Stimulated activated naive CD8-positive, alpha-beta T cell treated with anti-CD3 and anti-CD28 coated beads, Interleukin-15, Interleukin-2, amounts not matched to agents 100 U/mL and 50 U/mL, for 24 hours (primary cell): Measurements from ENCODE around the gene CBX7.

Experiments
- ATAC-seq: fragments of 150-1000 bp; cut with Tn5 transposase; one replicate; pipeline ENCODE4 v1.10.0; 2021
- DNase-seq: peaks from one replicate; pipeline ENCODE4 v3.0.0; 2021

Gene CBX7

DNA sequence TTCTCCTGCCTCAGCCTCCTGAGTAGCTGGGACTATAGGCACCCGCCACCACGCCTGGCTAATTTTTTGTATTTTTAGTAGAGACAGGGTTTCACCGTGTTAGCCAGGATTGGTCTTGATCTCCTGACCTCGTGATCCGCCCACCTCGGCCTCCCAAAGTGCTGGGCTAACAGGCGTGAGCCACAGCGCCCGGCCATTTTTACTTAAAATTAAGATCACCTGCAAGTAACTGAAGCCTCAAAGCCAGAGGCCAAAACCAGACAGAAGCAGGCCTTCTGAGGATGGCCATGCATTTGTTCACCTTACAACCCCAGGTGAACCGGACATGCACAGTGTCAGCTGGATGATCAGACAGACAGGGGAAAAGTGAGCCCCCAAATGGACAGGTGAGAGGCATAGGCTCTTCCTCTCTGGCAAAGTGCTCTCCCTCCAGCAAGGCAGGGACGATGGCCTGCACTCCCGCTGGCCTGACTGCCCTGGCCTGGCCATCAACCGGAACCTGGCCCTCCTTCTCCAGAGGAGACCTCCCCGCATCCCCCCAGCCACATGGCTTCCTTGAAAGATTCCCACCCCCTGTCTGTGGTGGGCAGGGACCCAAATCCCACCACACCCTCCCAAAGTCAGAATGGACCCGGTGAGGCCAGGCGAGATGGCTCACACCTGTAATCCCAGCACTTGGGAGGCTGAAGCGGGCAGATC lies 29.6 kb downstream of the CBX7 start:
- DNase-seq = no peak

DNA sequence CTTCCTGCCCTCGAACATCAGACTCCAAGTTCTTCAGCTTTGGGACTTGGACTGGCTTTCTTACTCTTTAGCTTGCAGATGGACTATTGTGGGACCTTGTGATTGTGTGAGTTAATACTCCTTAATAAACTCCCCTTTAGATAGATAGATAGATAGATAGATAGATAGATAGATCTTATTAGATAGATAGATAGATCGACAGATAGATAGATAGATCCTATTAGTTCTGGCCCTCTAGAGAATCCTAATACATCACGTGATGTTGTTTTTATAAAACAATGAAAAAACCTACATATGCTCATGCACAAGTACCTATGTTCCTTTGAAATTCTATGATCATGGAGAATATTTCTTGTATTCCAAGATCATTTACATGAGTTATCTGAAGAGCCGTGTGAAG lies 31.5 kb downstream of the CBX7 start:
- no peak for DNase-seq
- ATAC-seq = no peak

More for the DNA sequence above, 29.6 kb downstream of the CBX7 start:
- ATAC-seq = no peak

DNA sequence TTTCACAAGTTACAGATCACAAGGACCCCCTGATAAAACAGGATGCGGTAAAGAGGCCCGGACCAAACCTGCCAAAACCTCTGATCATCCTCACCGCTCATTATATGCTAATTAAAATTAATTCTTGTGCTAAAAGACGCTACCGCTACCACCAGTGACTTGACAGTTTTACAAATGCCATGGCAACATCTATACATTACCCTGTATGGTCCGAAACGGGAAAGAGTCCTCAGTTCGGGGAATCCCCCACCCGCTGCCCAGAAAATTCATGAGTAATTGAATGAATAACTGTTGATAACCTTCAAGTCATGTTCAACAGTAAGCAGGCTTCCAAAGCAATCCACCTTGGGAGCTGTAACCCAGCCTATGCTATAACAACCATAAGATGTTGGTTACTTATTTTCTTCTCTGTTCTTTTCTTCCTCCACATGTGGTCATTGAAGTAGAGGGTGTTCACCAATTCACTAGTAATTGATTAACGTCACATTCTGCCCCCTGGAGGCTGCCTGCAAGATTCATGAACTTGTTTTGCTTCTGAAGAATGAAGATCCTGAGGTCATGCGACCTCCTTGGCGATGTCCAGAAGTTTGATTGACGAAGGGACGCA lies 34.8 kb downstream of the CBX7 start:
- peak; percentile 80 for DNase-seq
- peak; percentile 64 for ATAC-seq

DNA sequence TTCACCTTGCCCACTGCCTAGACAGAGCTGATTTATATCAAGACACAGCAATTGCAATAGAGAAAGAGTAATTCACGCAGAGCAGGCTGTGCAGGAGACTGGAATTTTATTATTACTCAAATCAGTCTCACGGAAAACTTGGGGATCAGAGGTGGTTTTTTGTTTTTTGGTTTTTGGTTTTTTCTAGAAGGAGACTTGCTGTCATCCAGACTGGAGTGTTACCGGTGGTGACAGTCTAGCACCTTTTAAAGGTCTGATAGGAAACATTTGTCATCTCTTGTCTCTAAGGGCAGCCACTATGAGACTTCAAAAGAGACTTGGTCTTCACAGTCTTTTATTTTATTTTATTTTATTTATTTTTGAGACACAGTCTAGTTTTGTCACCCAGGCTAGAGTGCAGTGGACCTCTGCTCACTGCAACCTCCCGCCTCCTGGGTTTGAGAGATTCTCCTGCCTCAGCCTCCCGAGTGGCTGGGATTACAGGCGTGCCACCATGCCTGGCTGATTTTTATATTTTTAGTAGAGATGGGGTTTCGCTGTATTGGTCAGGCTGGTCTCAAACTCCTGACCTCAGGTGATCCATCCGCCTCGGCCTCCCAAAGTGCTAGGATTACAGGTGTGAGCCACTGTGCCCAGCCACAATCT lies 36.4 kb downstream of the CBX7 start:
- no peak for DNase-seq
- ATAC-seq = peak; percentile 71

DNA sequence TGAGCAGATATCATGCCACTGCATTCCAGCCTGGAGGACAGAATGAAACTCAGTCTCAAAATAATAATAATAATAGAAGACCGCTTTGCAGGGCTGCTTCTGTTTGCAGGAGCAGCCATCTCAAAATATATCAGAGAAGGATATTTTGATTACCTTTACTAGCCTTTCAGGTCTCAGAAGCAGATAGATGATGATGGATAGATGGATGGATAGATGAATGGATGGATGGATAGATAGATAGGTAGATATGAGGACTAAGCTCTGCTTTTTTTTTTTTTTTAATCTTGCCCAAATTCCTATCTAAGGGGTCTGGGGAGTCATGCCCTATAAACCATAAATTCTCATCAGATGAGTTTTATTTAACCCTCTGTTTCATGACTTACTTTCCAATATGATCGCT lies 36.9 kb downstream of the CBX7 start:
- DNase-seq (no peak), ATAC-seq (no peak)

DNA sequence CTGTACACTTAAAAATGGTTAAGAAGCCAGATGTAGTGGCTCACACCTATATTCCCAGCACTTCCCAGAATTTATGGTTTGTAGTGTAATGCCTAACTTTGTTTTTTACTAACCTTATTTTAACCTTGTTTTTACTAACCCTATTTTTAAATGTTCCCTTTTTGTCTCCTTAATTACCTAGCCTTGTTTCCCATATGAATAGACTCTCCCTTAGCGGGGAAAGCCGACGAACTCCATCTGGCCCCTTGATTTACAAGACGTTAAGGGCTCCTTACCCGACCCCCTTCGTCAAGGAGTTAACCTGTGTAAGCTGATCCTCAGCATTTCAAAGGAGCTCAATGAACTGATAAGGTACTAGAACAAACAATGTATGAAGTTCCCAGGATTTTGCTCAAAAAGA lies 38.4 kb downstream of the CBX7 start:
- no peak for ATAC-seq
- DNase-seq = no peak

DNA sequence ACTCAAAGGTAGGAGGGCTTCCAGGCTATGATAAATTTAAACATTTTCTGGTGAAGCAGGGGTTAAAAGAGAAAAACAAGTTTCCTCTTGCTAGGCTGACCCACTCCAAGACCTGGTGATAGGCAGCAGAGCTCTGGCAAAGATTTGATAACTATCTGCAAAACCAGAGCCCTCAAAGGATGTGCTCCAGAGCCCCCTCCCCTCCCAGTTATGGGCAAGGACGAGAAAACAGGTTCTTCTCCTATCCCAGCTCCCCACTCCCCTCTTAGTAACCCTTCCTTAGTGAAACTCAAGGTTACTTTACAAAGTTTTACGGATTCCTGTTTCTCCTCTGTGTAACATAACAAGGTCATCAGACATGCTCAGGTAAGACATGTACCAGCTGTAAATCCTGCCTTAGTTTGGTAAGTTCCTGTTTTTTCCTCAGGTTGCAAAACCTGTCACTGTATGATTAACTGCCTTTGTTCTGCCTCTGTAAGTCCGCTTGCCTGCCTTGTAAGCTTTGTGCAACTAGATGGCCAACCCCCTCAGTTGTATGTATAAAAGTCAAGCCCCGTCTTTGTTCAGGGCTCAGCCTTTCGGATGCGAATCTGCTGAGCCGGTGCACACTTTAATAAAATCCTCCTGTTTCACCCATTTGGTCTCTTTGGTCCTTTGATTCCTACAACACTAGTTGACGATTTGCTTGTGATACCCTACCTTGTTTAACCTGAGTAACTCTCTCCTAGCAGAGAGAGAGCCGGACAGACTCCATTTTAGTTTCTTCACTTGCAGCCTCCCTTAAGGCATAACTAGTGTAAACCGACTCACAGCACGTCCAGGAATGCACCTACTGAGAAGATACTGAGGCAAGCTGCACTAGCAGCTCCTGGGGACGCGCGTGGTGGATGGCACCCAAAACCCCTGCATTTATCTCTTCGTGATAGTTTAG lies 41.6 kb downstream of the CBX7 start:
- no peak for ATAC-seq
- no peak for DNase-seq

DNA sequence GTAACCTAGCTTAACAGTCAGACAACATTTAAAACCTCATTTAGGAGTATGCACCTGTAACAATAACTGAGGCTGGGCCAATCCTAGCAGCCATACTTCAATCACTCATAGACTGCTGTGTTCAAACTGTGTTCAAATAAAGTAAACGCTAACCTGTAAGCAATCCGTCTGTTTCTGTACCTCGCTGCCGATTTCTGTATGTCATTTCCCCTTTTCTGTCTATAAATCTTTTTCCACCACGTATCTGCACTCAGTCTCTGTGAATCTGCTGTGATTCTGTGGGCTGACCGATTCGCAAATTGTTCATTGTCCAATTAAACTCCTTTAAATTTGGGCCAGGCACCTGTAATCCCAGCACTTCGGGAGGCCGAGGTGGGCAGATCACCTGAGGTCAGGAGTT lies 43.1 kb downstream of the CBX7 start:
- ATAC-seq (no peak), DNase-seq (no peak)

DNA sequence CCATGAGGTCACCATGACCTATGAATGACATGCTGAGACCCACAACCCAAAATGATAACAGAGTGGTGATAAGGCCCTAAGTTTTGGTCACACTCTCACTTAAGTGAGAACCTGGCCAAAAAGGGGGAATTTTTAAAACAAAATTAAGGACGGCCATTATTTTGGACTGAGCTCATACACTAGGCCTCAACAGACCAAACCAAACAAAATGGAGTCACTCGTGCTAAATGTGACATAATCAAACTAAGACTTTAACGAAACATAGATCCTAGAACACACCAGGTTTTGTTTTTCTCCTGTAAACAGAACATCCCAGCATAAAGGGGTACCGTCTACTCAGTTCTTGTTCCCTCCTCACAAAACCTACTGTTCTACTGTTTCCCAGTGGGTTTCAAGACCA lies 44.0 kb downstream of the CBX7 start:
- no peak for DNase-seq
- no peak for ATAC-seq

DNA sequence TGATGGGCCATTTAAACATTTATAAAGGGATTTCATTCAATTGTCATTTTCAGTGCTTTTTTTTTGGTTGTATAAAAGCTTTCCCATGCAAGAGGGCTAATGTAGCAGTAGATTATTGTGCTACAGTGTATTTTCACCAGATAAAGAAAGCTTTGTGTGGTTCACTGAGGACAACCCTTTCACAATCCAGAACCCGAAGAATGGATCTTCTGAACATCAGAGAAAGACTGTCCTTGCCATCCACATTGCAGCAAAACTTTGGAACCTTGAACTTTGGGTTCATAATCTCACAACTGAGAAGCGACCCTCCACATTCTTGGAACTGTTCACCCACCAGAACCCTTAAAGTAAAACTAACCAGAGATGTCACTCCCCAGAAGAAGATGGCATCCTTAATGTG lies 46.2 kb downstream of the CBX7 start:
- no peak for ATAC-seq

DNA sequence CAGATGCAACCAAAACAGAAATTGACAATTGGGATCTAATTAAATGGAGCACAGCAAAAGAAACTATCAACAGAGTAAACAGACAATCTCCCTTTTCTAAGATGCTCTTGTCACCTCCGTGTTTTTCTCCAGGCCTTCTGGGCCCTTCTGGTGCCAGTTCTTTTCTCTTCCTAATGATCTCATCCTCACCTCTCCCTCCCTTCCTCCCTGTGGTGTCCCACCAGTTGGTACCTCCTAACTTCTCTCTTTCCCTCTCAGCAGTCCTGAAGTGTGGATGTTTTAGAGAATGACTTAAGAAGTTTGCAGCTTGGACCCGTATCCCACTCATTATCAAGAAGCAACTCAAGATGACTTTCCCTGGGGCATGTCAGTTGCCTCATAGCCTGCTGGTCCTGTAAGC lies 49.0 kb downstream of the CBX7 start:
- ATAC-seq = no peak
- DNase-seq = no peak

More for the DNA sequence above, 46.2 kb downstream of the CBX7 start:
- DNase-seq = no peak

DNA sequence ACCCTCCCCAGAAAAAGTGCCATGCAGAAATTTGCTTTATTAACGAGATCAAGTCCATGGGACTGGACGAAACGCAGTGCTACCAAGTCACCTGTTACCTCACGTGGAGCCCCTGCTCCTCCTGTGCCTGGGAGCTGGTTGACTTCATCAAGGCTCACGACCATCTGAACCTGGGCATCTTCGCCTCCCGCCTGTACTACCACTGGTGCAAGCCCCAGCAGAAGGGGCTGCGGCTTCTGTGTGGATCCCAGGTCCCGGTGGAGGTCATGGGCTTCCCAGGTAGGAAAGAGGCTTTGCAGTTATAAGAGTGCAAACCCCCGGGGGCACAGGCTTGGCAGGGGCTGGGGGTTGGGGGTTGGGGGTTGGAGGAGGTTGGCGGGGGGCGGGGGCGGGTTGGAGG lies 51.3 kb downstream of the CBX7 start:
- DNase-seq (no peak), ATAC-seq (no peak)

DNA sequence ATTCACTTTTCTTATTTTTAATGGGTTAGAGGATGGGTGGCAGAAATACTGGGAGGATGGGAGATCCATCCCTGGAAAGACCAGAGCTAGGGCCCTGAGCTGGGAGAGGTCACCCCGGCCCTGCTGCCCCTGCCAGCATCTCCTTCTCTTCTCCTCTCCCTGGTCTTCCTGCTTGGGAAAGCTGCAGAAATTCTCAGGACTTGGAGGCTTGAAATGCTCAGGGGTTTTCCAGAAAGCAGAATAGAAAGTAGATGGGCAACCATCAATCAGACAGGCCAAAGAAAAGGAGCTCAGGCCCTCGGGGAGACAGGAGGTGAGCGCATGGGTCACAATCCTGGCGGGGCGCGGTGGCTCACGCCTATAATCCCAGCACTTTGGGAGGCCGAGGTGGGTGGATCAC lies 53.9 kb downstream of the CBX7 start:
- ATAC-seq (no peak), DNase-seq (no peak)

DNA sequence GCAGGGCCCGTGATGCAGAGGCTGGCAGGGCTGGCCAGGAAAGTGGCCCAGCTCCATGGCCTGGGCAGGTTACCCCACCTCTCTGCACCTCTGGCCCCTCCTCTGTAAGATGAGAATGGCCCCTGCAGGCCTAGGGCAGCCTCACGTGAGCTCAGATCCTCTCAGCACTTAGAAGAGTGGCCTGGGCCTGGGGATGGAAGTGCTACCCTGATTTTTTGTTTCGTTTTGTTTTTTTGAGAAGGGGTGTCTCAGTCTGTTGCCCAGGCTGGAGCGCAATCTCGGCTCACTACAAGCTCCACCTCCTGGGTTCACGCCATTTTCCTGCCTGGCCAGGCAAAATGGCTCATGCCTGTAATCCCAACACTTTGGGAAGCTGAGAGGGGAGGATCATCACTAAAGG lies 54.5 kb downstream of the CBX7 start:
- DNase-seq = no peak
- no peak for ATAC-seq

DNA sequence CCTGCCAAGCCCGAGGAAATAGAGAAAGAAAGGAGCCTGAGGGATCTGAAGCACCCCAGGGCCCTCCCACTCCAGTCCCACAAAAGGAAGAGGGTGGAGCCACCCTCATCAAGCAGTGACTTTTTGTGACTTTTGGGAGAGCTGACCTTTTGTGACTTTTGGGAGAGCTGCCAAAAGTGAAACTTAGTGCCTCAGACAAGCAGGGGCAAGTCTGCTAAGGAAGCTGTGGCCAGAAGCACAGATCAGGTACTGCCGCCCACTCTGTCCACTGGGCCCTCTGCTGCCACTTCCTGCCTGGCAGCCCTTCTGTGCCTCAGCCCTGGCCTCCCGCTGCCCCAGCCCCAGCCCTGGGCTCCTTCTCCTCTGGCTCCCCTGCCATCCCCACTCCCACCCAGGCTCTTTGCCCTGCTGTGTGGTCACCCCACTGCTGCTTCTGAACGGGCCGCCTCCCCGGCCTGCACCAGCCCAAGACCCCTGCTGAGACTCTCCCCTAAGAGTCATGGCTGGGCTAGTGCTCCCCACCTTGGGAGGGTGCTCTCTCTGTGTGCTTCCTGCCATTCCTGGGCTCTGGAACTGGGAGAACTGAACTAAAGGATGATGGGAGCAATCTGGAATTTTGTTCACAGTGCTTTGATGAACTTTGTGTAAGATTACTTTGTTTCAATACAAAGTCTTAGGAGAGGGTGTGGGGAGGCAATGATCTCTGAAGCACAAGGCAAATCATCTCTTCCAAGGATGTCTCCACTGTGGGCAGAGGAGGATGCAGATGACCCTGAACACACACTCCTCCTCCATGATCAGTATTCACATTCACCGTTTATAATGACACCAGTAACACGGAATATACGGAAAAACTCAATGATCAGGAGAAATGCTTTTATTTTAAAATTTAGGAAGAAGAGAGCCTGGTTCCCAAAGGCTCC lies 55.1 kb downstream of the CBX7 start, which contains the start of gene APOBEC3H:
Gene APOBEC3H, plus strand, starts transcription at position 147 of the 923 bp plus-strand sequence. CDS start 3,035 bp downstream, outside the sequence.
- ATAC-seq = peak; percentile 62
- peak; percentile 69 for DNase-seq

DNA sequence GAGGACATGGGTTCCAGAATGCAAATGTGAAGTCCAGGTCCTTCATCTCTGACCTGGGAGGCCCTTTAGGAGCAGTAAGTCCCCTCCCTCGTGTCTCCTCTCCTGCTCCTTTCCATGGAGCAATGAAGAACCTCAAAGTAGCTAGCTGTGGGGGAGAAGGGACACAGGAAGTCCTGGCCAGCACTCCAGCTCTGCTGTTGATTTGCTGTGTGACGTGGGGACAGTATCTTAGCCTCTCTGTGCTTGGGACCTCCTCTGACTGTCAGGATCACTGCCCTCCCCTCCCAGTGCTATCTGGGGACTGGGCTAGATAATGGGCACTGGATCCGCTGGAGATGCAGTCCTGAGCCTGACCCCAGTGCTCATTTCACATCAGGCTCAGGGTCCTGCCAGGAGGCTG lies 56.5 kb downstream of the CBX7 start:
- ATAC-seq = no peak
- no peak for DNase-seq

DNA sequence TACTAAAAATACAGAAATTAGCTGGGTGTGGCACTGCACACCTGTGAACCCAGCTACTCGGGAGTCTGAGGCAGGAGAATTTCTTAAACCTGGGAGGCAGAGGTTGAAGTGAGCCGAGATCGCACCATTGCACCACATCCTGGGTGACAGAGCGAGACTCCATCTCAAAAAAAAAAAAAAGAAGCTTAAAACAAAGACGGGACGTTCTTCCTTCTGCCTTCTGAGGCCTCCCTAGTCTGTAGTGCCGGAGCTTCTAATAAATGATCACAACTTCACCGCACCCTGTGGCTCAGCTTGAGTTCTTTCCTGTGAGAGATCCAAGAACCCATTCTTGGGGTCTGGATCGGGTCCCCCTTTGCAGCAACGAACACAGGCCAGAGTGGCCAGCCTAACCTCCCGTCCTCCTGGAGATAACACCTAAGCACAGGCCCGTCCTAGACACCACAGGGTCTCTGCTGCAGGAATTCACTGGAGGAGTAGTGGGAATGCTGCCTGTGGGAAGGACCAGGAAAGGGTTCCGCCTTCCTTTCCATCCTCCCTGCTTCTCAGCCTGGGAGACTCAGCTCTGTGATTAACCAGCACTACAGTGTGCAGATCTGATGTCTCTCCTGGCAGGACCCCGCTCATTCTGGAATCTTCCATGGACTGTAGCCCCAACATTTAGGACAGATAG lies 57.6 kb downstream of the CBX7 start:
- ATAC-seq (no peak), DNase-seq (no peak)

DNA sequence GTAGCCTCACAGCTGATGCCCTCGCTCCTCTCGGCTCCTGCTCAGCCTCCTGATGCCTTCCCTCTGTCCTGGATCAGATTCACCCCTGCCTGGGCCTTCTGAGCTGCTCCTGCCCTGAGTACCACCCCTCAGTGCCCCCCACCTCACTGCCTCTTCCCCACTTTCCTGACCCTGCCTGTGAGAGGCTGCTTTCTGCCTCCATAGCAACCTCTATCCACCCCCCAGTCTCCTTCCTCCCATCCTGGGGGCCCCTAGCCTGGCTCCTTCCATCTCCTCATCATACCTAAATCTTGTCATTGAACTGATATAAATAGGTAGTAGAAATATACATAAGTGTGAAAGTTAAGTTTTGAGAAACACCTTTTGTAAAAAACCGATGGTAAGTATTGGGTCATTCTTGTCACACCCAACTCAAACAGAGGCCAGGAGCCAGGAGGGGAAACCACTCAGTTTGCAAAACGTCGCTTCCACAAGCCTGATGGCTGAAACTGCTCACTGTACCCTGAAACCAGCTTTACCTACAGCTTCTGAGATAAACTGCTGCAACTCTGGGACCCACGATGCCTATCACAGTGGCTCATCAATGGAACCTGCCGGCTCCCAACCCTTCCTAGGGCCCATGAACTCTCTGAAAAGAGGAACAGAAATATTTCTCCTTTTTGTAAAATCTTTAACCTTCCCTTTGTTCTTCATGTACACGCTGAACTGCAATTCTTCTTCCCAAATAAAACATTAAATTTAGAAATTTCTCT lies 60.2 kb downstream of the CBX7 start:
- DNase-seq (no peak), ATAC-seq (no peak)

DNA sequence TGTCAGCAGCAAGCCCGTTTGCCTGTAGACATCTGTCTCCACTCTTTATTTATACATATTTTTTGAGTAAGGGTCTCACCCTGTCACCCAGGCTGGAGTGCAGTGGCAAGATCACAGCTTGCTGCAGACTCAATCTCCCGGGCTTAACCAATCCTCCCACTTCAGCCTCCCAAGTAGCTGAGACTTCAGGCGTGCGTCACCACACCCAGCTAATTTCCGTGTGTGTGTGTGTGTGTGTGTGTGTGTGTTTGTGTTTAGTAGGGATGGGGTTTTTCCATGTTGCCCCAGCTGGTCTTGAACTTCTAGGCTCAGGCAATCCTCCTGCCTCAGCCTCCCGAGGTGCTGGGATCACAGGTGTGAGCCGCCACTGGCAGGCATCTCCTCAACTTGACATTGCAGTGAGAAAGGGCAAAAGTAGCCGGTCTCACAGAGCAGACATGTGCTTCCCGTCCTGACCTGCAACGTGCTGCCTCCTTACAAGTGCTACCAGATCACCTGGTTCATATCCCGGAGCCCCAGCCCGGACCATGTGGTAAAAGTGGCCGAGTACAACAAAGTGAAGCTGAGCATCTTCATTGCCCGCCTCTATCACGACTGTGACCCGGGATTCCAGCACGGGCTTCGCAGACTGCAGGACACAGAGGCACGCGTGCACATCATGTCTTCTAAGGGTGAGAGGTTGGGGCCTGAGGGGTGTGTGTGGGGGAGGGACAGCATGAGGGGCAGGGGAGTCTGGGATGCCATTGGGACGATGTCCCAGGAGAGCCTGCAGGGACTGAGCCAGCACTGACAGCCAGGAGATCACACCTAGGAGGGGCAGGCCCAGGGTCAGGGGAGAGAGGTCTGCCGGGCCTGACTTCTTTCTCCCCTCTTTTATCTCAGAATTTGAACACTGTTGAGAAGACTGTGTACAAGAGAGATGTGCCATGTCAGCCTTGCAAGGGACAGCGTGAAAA lies 61.1 kb downstream of the CBX7 start:
- ATAC-seq (no peak), DNase-seq (no peak)
